ENCODE results near the gene TENM4. TPM values are rescaled to one million over a fixed set of nuclear protein-coding genes. Genes with fewer than 3 reads are reported as not detected.

TENM4 gene
- polyA plus RNA-seq, 3 donors = 0.31 to 1.7 TPM; not detected in 1

DNA sequence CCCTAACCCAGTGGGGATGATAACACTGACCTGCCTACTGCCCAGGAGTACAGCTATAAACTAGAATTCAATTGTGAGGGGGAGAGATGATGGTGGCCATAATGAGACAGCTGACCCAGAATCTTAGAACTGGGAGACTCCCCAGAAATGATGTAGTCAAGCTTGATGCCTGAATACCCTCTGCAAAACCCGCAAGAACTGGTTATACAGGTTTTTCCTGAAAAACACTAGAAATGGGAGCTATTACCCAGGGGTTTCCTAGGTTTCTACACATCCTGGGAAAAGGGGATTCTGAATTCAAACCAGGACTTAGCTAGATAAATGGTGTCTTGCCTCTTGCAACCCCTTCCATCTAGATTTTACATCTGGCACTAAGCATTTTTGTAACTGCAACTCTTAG lies 752.4 kb downstream of the TENM4 start:
- Mint-ChIP-seq H3K36me3 (no peaks in the 10 kb centered on the region), H3K9me3 (peaks cover 0 to 5% (median 0%) of the 10 kb centered on the region in 7 donors), H3K27ac (no peak overlapping the region), H3K4me1 (no peaks in the 10 kb centered on the region), H3K27me3 (ENCODE audit: low read depth in 3 of 3) (peaks cover 2 to 8% (median 8%) of the 10 kb centered on the region in 3 donors), H3K4me3 (no peak overlapping the region)
- Histone ChIP-seq H3K27ac (ENCODE audit: low read depth in 1 of 2, low read length in 2 of 2) (no peak overlapping the region), H3K9ac (ENCODE audit: insufficient read depth, low read length, poor library complexity, severe bottlenecking) (no peak overlapping the region), H3K4me1 (ENCODE audit: control insufficient read depth in 1 of 2, insufficient read depth in 2 of 2, low read length in 2 of 2) (no peaks in the 10 kb centered on the region), H3K27me3 (ENCODE audit: control insufficient read depth in 2 of 2, insufficient read depth in 2 of 2, low read length in 2 of 2) (peaks cover 0 to 4% of the 10 kb centered on the region in 2 donors), H3K4me2 (replicated peaks; ENCODE audit: extremely low read depth, low read length, poor library complexity, severe bottlenecking) (no peak overlapping the region), H3K79me2 (ENCODE audit: insufficient read depth, low read length) (no peaks in the 10 kb centered on the region), H2AFZ (ENCODE audit: insufficient read depth, low read depth, low read length, poor library complexity, severe bottlenecking) (no peak overlapping the region), H3K36me3 (replicated peaks in 1 of 2; ENCODE audit: control insufficient read depth in 1 of 2, insufficient read depth in 2 of 2, low read length in 2 of 2) (no peaks in the 10 kb centered on the region), H3K9me3 (replicated peaks in 1 of 2; ENCODE audit: control insufficient read depth in 1 of 2, insufficient read depth in 1 of 2, low read length in 2 of 2) (no peaks in the 10 kb centered on the region), H3K4me3 (replicated peaks in 1 of 3; ENCODE audit: low read depth in 2 of 3, low read length in 3 of 3) (no peak overlapping the region), H4K20me1 (ENCODE audit: insufficient read depth, low read length) (no peaks in the 10 kb centered on the region)
- WGBS (ENCODE audit: insufficient coverage) = 100% methylated on average over 1 of the region's 1 CpG
- DNase-seq = no peak
- intact Hi-C loops (cut with micrococcal nuclease) = no loop called here
- TF ChIP-seq, protein P1, sequence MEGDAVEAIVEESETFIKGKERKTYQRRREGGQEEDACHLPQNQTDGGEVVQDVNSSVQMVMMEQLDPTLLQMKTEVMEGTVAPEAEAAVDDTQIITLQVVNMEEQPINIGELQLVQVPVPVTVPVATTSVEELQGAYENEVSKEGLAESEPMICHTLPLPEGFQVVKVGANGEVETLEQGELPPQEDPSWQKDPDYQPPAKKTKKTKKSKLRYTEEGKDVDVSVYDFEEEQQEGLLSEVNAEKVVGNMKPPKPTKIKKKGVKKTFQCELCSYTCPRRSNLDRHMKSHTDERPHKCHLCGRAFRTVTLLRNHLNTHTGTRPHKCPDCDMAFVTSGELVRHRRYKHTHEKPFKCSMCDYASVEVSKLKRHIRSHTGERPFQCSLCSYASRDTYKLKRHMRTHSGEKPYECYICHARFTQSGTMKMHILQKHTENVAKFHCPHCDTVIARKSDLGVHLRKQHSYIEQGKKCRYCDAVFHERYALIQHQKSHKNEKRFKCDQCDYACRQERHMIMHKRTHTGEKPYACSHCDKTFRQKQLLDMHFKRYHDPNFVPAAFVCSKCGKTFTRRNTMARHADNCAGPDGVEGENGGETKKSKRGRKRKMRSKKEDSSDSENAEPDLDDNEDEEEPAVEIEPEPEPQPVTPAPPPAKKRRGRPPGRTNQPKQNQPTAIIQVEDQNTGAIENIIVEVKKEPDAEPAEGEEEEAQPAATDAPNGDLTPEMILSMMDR (IDR thresholded peaks at IDR 0.05) = no peak

DNA sequence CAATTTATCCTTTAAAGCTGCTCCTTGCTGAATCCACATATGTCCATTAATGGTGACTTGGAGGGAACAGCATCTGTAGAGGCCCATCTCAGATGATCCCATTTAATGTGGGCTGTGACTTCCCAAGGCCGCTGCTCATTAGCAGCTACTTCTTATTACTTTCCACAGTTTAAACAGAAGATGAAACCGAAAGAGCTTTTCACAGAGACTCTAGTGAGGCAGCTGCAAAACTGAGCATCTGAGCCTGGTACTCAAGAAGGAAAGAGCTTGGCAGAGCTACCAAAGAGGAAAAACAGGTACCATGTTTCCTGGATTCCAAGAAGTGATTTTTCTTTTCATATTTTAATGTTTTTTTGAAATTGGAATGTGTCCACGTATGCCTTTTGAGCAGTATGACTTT lies 755.7 kb downstream of the TENM4 start:
- Histone ChIP-seq H4K20me1 (ENCODE audit: insufficient read depth, low read length) (no peaks in the 10 kb centered on the region), H3K9me3 (replicated peaks in 1 of 2; ENCODE audit: control insufficient read depth in 1 of 2, insufficient read depth in 1 of 2, low read length in 2 of 2) (no peaks in the 10 kb centered on the region), H3K9ac (ENCODE audit: insufficient read depth, low read length, poor library complexity, severe bottlenecking) (no peak overlapping the region), H3K27me3 (ENCODE audit: control insufficient read depth in 2 of 2, insufficient read depth in 2 of 2, low read length in 2 of 2) (peaks cover 0 to 4% of the 10 kb centered on the region in 2 donors), H2AFZ (ENCODE audit: insufficient read depth, low read depth, low read length, poor library complexity, severe bottlenecking) (no peak overlapping the region), H3K79me2 (ENCODE audit: insufficient read depth, low read length) (no peaks in the 10 kb centered on the region), H3K36me3 (replicated peaks in 1 of 2; ENCODE audit: control insufficient read depth in 1 of 2, insufficient read depth in 2 of 2, low read length in 2 of 2) (no peaks in the 10 kb centered on the region), H3K27ac (ENCODE audit: low read depth in 1 of 2, low read length in 2 of 2) (no peak overlapping the region), H3K4me2 (replicated peaks; ENCODE audit: extremely low read depth, low read length, poor library complexity, severe bottlenecking) (no peak overlapping the region), H3K4me3 (replicated peaks in 1 of 3; ENCODE audit: low read depth in 2 of 3, low read length in 3 of 3) (no peak overlapping the region), H3K4me1 (ENCODE audit: control insufficient read depth in 1 of 2, insufficient read depth in 2 of 2, low read length in 2 of 2) (no peaks in the 10 kb centered on the region)
- intact Hi-C loops (cut with micrococcal nuclease) = no loop called here
- WGBS (ENCODE audit: insufficient coverage) = no CpG with 5 or more reads among the region's 3 CpGs
- TF ChIP-seq, protein P1 (IDR thresholded peaks at IDR 0.05) = no peak
- peaks cover 2 to 8% (median 8%) of the 10 kb centered on the region in 3 donors for H3K27me3 Mint-ChIP-seq (ENCODE audit: low read depth in 3 of 3)
- DNase-seq = no peak
- no peak overlapping the region for H3K4me3 Mint-ChIP-seq
- no peak overlapping the region for H3K27ac Mint-ChIP-seq
- H3K9me3 Mint-ChIP-seq = peaks cover 0 to 5% (median 0%) of the 10 kb centered on the region in 7 donors
- no peaks in the 10 kb centered on the region for H3K36me3 Mint-ChIP-seq
- H3K4me1 Mint-ChIP-seq = no peaks in the 10 kb centered on the region

Measured in CD14-positive monocyte (primary cell).